GM21390 (cell line): ENCODE results near the gene DHX34.
A peak's percentile ranks its signal among the peaks of the same experiment; 100 is the strongest.
"Not testable (repeated sequence)": the region's sequence is repeated elsewhere in the genome, so short reads cannot be mapped to it uniquely, and the experiment has no call there.

Experiments
- ATAC-seq: cut with Tn5 transposase; IDR thresholded peaks from one replicate; pipeline ENCODE4 v1.9.1; 2021; ENCODE audit not compliant: unreplicated experiment

The DHX34 gene

GRCh38 chr19:47348819-47349795 is at the start of gene DHX34:
Gene DHX34, plus strand, starts transcription at chr19:47349315. Its CDS starts 3,716 bp downstream, at chr19:47353031.
- peak; percentile 92 for ATAC-seq

GRCh38 chr19:47300867-47301266 is 48.2 kb upstream of the DHX34 start:
- ATAC-seq = not testable (repeated sequence)

GRCh38 chr19:47302249-47302648 is 46.9 kb upstream of the DHX34 start:
- ATAC-seq = no peak

- ATAC-seq = no peak
Measured at GRCh38 chr19:47303966-47304365, 45.1 kb upstream of the DHX34 start.

GRCh38 chr19:47305309-47305751 is 43.8 kb upstream of the DHX34 start:
- ATAC-seq = no peak

- ATAC-seq = no peak
Measured at GRCh38 chr19:47306303-47306702, 42.8 kb upstream of the DHX34 start.

GRCh38 chr19:47309038-47309437 is 40.1 kb upstream of the DHX34 start:
- ATAC-seq = no peak

GRCh38 chr19:47309608-47310007 is 39.5 kb upstream of the DHX34 start, which contains the start of gene C5AR1:
Gene C5AR1, plus strand, starts transcription at chr19:47309861. Its CDS starts 35 bp downstream, at chr19:47309896.
- no peak for ATAC-seq

- ATAC-seq = no peak
Measured at GRCh38 chr19:47310323-47310722, 38.8 kb upstream of the DHX34 start.

GRCh38 chr19:47310819-47311218 is 38.3 kb upstream of the DHX34 start:
- ATAC-seq = no peak

- no peak for ATAC-seq
Measured at GRCh38 chr19:47312366-47313006, 36.6 kb upstream of the DHX34 start.

- no peak for ATAC-seq
Measured at GRCh38 chr19:47313754-47314295, 35.3 kb upstream of the DHX34 start.

- no peak for ATAC-seq
Measured at GRCh38 chr19:47315125-47315821, 33.8 kb upstream of the DHX34 start.

- ATAC-seq = no peak
Measured at GRCh38 chr19:47316513-47316912, 32.6 kb upstream of the DHX34 start.

GRCh38 chr19:47319923-47320871 is 28.9 kb upstream of the DHX34 start:
- no peak for ATAC-seq

- no peak for ATAC-seq
Measured at GRCh38 chr19:47321630-47322029, 27.5 kb upstream of the DHX34 start.

GRCh38 chr19:47322058-47322457 is 27.1 kb upstream of the DHX34 start:
- ATAC-seq = no peak

- ATAC-seq = no peak
Measured at GRCh38 chr19:47323409-47323808, 25.7 kb upstream of the DHX34 start.

GRCh38 chr19:47323872-47324271 is 25.2 kb upstream of the DHX34 start:
- no peak for ATAC-seq

GRCh38 chr19:47324502-47324901 is 24.6 kb upstream of the DHX34 start:
- ATAC-seq = no peak
